Kasumi-1 (cell line): ENCODE data around the gene GLS.
"Not testable (repeated sequence)": the region's sequence is repeated elsewhere in the genome, so short reads cannot be mapped to it uniquely, and the experiment has no call there.

Source experiments
- DNase-seq, 2 experiments: peaks; one replicate each; lab custom pipeline; 2025; lab: John Stamatoyannopoulos, UW

GLS gene

DNA sequence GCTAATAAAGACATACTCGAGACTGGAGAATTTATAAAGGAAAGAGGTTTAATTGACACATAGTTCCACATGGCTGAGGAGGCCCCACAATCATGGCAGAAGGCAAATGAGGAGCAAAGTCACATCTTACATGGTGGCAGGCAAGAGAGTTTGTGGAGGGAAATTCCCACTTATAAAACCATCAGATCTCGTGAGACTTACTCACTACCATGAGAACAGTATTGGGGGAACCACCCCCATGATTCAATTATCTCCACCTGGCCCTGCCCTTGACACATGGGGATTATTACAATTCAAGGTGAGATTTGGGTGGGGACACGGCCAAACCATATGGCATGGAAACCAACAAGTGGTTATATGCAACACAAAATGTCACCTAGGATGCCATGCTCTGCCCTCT is 114.7 kb downstream of the GLS start:
- not testable (repeated sequence) for DNase-seq

- peak; percentile 54 to 70 for DNase-seq
Measured at GRCh38 chr2:190996338-190996946, 115.8 kb downstream of the GLS start.

DNA sequence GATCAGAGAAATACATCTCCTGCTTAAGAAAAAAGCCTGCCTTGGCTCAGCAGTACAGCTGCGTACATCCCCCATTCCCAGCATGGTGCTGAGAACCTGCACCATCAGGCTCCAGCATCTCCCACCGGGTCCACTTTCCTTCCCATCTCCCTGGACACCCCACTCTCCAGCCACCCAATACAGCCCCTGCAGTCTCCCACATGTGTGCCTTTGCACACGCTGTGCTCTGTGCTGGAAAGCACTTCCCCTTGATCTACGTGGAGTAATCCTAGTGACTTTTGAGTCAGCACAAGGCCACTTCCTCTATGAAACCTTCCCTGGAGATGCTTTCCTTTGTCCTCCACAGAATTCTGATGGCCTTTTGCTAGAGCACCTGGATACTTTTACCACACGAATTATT is 116.3 kb downstream of the GLS start:
- DNase-seq: peak; percentile 35 to 68

DNA sequence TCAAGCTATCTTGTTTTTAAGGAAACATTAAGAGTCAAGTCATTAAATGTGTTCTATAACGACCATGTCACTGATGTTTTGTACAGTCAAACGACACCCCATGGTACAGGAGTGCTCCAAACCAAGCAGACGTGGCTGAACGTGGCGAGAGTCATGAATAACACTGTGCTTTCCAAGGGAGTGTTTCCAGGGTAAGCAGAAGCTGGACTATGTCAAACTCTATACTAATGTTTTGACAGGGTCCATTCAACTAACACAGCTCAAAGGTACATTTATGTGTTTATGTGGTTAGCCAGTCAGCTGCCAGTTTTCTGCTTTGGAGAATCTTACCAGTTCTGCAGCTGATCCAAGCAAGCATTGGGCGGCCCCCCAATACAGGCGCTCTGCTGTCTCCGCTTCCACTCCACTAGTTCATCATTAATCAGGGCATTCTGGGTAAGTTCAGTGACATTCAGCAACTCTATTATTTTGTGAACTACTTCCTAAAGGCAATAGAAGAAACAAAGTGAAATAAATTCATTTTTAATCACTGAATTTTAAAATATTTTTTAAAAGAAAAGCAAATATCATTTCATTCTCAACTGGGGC is 117.0 kb downstream of the GLS start:
- no peak for DNase-seq

DNA sequence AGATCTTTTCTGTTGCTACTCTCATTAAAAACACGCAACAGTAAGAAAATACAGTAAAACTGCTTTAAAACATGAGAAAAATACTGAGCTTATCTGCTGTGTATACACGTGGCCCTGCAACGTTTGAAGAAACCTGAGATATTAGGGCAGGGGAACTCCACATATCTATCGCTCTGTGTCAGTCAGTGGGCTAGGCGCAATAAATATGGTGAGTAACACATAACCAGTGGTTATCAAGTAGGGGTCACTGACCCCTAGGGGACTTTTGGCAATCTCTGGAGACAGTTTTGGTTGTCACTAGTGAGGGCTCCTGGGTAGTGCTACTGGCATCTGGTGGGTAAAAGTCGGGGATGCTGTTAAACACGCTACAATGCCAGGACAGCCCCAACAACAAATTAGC is 118.4 kb downstream of the GLS start:
- no peak for DNase-seq

- DNase-seq: peak in 1 of 2 experiments; percentile 9
Measured at GRCh38 chr2:190999949-191000665, 119.5 kb downstream of the GLS start.

DNA sequence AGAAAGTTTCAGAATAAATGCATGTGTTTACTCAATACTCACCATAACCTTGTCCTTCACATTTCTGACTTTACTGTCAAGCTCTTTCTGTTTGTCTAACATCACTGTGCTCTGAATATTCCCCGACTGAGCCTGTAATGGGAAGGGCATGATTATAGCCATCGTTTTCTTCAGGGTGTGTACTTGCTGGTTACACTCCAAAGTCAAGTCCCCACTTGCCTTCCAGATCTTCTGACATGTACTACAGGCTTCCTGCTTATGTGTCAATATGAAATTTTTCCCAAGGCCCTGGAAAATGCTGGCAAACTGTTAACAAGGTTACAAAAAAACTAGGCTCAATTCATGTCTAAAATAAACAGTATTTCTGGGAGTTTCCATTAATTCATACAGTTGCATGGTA is 120.4 kb downstream of the GLS start:
- DNase-seq: no peak

GRCh38 chr2:191001624-191002023 is 121.0 kb downstream of the GLS start:
- no peak for DNase-seq

- no peak for DNase-seq
Measured at GRCh38 chr2:191003405-191004309, 123.0 kb downstream of the GLS start.

DNA sequence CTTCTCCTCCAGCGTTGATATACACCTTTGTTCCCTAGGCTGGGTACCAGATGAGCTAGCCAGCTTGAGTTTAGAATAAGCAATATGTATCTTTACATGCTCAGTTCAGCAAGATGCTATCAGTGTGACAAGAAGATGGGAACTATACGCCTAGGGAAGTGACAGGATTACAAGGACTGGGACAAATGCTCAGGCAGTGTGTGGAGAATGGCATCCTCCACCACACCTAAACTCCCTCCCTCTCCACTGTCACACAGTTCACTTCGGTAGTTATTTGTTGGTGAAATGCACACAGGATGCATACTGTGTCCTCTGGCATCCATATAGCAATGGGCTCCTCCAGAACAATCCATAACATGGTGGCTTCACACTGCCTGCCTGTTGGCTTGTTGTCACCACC is 125.7 kb downstream of the GLS start:
- DNase-seq: no peak

- DNase-seq: no peak
Measured at GRCh38 chr2:191006997-191007783, 126.6 kb downstream of the GLS start.

DNA sequence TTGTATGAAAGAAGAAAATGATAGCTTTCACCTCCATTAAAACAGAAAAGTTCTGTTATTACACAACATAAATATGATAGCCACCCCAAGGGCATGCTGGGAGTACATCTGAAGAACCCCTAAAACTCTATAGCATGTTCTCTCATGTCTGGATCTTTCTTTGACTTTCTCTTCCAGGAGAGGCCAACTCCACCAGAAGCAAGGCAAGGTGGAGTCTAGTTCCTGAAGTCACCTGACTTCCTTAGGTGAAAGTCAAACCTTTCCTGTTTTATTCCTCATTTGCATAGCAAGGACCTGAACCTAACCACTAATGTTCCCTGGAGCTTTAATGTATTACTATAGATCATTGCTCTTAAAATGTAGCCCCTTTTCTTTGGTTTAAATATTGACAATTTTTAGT is 127.7 kb downstream of the GLS start:
- no peak for DNase-seq

DNA sequence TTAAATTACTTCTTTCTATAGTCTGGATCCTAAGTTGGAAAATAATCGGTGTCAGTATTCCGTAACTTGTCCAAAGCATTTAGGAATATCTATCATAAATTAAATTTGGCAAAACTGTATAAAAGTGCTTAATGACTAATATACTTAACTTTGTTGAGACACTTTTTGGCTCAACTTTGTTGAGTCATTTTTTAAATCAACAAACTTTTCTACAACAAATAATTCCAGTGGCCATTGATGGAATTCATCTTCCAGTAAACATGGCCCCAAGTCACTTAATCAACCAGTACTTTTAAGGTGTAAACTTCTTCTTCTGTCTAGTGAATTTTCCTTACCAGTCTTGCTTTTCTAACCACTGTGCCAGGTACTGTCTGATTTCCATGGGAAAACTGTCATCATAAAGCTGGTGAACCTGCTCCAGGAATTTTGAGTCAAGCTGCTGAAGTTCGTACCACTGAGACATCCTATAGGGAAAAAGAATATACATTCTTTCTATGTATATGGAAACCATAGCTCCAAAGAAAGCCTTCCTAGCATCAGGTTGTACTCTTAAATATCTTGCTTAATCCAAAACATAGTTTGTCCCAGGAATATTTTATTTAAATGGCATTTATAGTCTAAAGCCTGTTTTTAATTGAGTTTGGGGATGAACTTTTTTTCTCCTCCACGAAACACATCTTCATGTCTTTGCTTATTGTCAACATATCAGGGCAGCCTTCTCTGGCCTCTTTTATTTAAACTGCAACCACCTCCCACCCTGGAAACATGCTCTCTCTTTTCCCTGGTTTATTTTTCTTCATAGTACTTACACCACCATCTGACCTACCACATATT is 129.1 kb downstream of the GLS start:
- DNase-seq: no peak

GRCh38 chr2:191010887-191011885 is 130.6 kb downstream of the GLS start:
- no peak for DNase-seq

DNA sequence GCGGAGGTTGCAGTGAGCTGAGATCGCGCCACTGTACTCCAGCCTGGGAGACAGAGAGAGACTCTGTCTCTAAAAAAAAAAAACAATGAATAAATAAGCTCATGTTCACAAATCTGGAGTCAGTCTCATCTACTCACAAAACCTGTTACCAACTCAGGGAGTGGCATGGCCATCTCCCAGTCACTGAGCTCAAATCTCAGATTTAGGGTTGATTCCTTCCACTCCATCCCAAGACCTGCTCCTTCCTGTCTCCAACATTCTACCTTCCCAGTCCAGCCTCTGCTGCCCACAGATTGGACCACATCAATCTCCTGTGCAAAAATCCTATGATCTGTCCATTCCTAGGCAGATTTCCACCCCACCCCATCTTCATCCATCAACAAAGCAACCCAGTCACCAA is 131.7 kb downstream of the GLS start:
- DNase-seq: no peak

- DNase-seq: peak in 1 of 2 experiments; percentile 26
Measured at GRCh38 chr2:191012845-191013681, 132.4 kb downstream of the GLS start.

DNA sequence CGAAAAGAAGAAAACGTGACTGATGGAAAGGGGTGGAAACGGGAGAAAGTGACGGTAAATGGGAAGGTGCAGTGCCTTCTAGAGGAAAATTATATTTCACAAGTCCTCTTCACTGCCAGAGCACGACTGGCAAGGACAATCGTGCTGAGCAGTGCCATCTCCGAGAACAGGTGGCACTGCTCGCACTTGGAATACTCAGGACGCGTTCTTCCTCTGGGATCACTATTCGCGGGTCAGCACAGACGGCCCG is 133.0 kb downstream of the GLS start:
- DNase-seq: peak; percentile 54 to 59

GRCh38 chr2:191013932-191014652 is 133.5 kb downstream of the GLS start, which contains the start of gene STAT1:
Gene STAT1, minus strand, starts transcription at chr2:191014171. Its CDS starts 4,168 bp downstream, at chr2:191010003.
- peak; percentile 95 to 97 for DNase-seq
